Measurements from ENCODE around the gene PSMC3IP.
A peak's percentile ranks its signal among the peaks of the same experiment; 100 is the strongest.

The PSMC3IP gene

DNA sequence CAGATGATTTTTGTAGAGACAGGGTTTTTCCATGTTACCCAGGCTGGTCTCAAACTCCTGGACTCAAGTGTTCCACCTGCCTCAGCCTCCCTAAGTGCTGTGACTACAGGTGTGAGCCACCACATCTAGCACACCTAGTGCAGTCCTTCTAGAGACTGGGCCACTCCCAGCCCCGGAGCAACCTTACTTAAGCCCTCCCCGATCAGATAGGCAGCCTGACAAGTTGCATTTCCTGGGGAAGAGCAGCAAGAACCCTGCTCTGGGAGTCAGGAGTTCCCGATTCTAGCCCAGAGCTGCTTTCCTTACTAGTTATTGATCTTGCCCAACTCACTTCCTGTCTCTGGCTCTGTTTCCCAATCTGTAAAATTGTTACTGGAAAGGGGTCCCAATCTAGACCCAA lies 48.5 kb downstream of the PSMC3IP start:
- Histone ChIP-seq H3K27ac (ENCODE audit: extremely low read depth, low read depth, low read length) (no peak overlapping the region), H3K9me3 (ENCODE audit: control insufficient read depth, insufficient read depth, low read depth, low read length) (no peaks in the 10 kb centered on the region), H3K36me3 (ENCODE audit: control insufficient read depth in 2 of 2, insufficient read depth in 1 of 2, low read length in 2 of 2) (no peaks in the 10 kb centered on the region), H3K4me1 (ENCODE audit: control insufficient read depth, insufficient read depth, low read length) (peaks cover 15% of the 10 kb centered on the region), H3K4me3 (ENCODE audit: low read depth, low read length) (no peak overlapping the region)
- TF ChIP-seq, protein P1, sequence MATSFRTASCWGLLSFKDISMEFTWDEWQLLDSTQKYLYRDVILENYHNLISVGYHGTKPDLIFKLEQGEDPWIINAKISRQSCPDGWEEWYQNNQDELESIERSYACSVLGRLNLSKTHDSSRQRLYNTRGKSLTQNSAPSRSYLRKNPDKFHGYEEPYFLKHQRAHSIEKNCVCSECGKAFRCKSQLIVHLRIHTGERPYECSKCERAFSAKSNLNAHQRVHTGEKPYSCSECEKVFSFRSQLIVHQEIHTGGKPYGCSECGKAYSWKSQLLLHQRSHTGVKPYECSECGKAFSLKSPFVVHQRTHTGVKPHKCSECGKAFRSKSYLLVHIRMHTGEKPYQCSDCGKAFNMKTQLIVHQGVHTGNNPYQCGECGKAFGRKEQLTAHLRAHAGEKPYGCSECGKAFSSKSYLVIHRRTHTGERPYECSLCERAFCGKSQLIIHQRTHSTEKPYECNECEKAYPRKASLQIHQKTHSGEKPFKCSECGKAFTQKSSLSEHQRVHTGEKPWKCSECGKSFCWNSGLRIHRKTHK (tag by site-specific recombination; IDR thresholded peaks at IDR 0.05) = no peak
- TF ChIP-seq INSM2 (tag by site-specific recombination; IDR thresholded peaks at IDR 0.05) (no peak), ZSCAN23 (tag by site-specific recombination; IDR thresholded peaks at IDR 0.05) (no peak), ZNF266 (tag by site-specific recombination; IDR thresholded peaks at IDR 0.05; ENCODE audit: low read depth) (no peak), ZBTB21 (tag by site-specific recombination; IDR thresholded peaks at IDR 0.05) (no peak), ZNF626 (tag by site-specific recombination; IDR thresholded peaks at IDR 0.05) (no peak), ZNF133 (tag by site-specific recombination; IDR thresholded peaks at IDR 0.05) (no peak), OSR2 (tag by site-specific recombination; IDR thresholded peaks at IDR 0.05) (no peak), ZBTB6 (tag by site-specific recombination; IDR thresholded peaks at IDR 0.05) (no peak), ZNF560 (tag by site-specific recombination; IDR thresholded peaks at IDR 0.05; ENCODE audit: borderline replicate concordance) (no peak), ZBTB17 (tag by site-specific recombination; IDR thresholded peaks at IDR 0.05) (no peak), ZNF629 (tag by site-specific recombination; IDR thresholded peaks at IDR 0.05) (no peak), ZNF654 (tag by site-specific recombination; IDR thresholded peaks at IDR 0.05; ENCODE audit: low read depth) (no peak), FEZF1 (tag by site-specific recombination; IDR thresholded peaks at IDR 0.05) (no peak), ZNF639 (tag by site-specific recombination; IDR thresholded peaks at IDR 0.05) (no peak)
- TF ChIP-seq, protein P2, sequence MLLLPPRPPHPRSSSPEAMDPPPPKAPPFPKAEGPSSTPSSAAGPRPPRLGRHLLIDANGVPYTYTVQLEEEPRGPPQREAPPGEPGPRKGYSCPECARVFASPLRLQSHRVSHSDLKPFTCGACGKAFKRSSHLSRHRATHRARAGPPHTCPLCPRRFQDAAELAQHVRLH (tag by site-specific recombination; IDR thresholded peaks at IDR 0.05) = no peak
- ChIA-PET POLR2A (interaction anchor here (0.6 kb wide), 1 partner anchor 956 kb away, joined by 6 read pairs; no protein-coding TSS in a partner anchor), CTCF (interaction anchor here (0.7 to 3.4 kb wide), 6 partner anchors 9 to 206 kb away, joined by 3 to 22 read pairs (median 6); no protein-coding TSS in a partner anchor)

GRCh38 chr17:42527932-42528331 lies 49.6 kb downstream of the PSMC3IP start:
- Histone ChIP-seq H3K4me1 (ENCODE audit: control insufficient read depth, insufficient read depth, low read length) (peaks cover 15% of the 10 kb centered on the region), H3K4me3 (ENCODE audit: low read depth, low read length) (no peak overlapping the region), H3K27ac (ENCODE audit: extremely low read depth, low read depth, low read length) (no peak overlapping the region), H3K9me3 (ENCODE audit: control insufficient read depth, insufficient read depth, low read depth, low read length) (no peaks in the 10 kb centered on the region), H3K36me3 (ENCODE audit: control insufficient read depth in 2 of 2, insufficient read depth in 1 of 2, low read length in 2 of 2) (peaks cover 0 to 2% of the 10 kb centered on the region in 2 experiments; a peak in 1 of 3 replicates)
- TF ChIP-seq ZSCAN16 (tag by site-specific recombination; IDR thresholded peaks at IDR 0.05) = peak; percentile 76
- no peak for TF ChIP-seq ZNF707 (tag by site-specific recombination; IDR thresholded peaks at IDR 0.05)
- no peak for TF ChIP-seq ZNF366 (tag by site-specific recombination; conservative IDR thresholded peaks at IDR 0.05)
- ChIA-PET CTCF (interaction anchor here (0.6 to 3.6 kb wide), 46 partner anchors 8 to 771 kb away, joined by 3 to 40 read pairs (median 4); partner anchors contain the start of genes CAVIN1, NAGLU and PSMC3IP), POLR2A (interaction anchor here (0.5 to 1.4 kb wide), 7 partner anchors 8 to 139 kb away, joined by 3 to 10 read pairs (median 3); partner anchors contain the start of genes CAVIN1 and NAGLU)
